ENCODE results near the gene DNER.
"Not testable (repeated sequence)": the region's sequence is repeated elsewhere in the genome, so short reads cannot be mapped to it uniquely, and the experiment has no call there.

Gene DNER

DNA sequence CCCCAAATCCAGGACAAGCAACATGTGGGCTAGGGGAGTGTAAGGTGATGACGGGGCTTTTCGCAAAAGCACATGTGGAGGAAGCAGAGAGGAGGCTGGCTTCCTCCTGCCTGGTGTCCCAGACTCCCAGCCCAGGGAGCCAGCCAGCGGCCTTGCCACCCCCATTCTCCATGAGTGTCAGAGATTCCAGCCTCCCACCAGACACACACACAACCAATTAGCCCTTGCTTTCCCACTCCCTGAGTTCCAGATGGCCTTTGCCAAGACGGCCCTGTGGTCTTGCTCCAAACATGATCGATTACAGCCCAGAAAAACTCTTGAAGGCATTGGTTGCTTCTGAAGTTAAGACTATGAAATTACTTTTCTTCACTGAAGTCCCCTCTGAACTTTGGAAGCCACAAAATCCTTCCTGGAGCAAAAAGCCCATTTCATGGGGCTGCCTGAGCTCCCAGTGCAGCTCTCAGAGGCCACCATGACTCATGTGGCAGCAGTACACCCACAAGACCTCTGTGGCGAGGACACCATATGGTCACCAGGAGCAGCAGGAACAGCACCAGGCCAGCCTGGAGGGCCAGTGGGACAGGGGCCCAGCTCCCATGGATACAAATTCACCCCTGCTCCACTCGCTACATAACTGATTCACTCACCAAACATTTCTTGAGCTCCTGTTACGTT, 374.1 kb downstream of the DNER start:
- Histone ChIP-seq H3K27me3 (ENCODE audit: control insufficient read depth, insufficient read depth, low read length) (no peaks in the 10 kb centered on the region), H3K27ac (no peak overlapping the region), H3K9ac (no peak overlapping the region), H3K4me2 (ENCODE audit: low read length) (no peak overlapping the region), H3K4me1 (no peaks in the 10 kb centered on the region), H3K36me3 (ENCODE audit: control insufficient read depth, insufficient read depth, low read length) (no peaks in the 10 kb centered on the region), H2AFZ (no peak overlapping the region), H3K4me3 (ENCODE audit: low read depth, low read length) (no peak overlapping the region), H3K79me2 (no peaks in the 10 kb centered on the region), H3K9me3 (ENCODE audit: control insufficient read depth, low read length) (no peaks in the 10 kb centered on the region)
- TF ChIP-seq, protein P1, sequence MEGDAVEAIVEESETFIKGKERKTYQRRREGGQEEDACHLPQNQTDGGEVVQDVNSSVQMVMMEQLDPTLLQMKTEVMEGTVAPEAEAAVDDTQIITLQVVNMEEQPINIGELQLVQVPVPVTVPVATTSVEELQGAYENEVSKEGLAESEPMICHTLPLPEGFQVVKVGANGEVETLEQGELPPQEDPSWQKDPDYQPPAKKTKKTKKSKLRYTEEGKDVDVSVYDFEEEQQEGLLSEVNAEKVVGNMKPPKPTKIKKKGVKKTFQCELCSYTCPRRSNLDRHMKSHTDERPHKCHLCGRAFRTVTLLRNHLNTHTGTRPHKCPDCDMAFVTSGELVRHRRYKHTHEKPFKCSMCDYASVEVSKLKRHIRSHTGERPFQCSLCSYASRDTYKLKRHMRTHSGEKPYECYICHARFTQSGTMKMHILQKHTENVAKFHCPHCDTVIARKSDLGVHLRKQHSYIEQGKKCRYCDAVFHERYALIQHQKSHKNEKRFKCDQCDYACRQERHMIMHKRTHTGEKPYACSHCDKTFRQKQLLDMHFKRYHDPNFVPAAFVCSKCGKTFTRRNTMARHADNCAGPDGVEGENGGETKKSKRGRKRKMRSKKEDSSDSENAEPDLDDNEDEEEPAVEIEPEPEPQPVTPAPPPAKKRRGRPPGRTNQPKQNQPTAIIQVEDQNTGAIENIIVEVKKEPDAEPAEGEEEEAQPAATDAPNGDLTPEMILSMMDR (IDR thresholded peaks at IDR 0.05) = no peak

DNA sequence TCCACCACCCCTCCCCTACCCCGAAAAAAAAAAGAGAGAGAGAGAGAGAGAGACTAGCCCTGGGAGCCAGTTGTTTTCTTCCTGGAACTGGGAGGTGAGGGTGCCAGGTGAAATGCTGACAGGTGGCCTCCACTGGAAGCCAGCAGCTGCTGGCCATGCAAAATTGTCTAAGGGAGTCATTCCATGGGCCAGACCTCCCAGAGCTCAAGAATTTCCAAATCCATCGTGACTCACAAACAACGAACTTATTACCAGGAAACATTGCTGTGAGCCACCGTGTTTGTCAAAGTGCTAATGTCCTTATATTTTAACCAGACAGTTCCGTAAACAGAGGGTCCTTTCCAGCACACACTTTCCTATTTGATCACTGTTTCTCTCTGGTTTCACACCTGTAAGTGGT, 374.7 kb downstream of the DNER start:
- TF ChIP-seq, protein P1 (IDR thresholded peaks at IDR 0.05) = no peak
- H3K4me3 ChIP-seq (ENCODE audit: low read depth, low read length) = no peak overlapping the region
- no peak overlapping the region for H3K27ac ChIP-seq
- no peaks in the 10 kb centered on the region for H3K27me3 ChIP-seq (ENCODE audit: control insufficient read depth, insufficient read depth, low read length)
- H3K9ac ChIP-seq = no peak overlapping the region
- no peak overlapping the region for H2AFZ ChIP-seq
- H3K4me2 ChIP-seq (ENCODE audit: low read length) = no peak overlapping the region
- no peaks in the 10 kb centered on the region for H3K79me2 ChIP-seq
- no peaks in the 10 kb centered on the region for H3K36me3 ChIP-seq (ENCODE audit: control insufficient read depth, insufficient read depth, low read length)
- H3K9me3 ChIP-seq (ENCODE audit: control insufficient read depth, low read length) = no peaks in the 10 kb centered on the region
- H3K4me1 ChIP-seq = no peaks in the 10 kb centered on the region

DNA sequence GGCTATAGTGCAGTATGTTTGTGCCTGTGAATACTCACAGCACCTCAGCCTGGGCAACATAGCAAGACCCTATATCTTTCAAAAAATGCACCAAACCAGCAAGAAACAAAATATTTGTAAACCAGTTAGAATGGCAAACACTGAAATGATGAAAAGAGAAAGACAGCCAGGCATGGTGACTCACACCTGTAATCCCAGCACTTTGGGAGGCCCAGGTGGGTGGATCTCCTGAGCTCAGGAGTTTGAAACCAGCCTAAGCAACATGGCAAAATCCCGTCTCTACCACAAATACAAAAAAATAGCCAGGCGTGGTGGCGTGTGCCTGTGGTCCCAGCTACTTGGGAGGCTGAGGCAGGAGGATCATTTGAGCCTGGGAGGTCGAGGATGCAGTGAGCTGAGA, 375.2 kb downstream of the DNER start:
- H3K4me1 ChIP-seq; H3K4me3 ChIP-seq (ENCODE audit: low read depth, low read length); H3K4me2 ChIP-seq (ENCODE audit: low read length); H3K79me2 ChIP-seq; H3K36me3 ChIP-seq (ENCODE audit: control insufficient read depth, insufficient read depth, low read length); H3K27me3 ChIP-seq (ENCODE audit: control insufficient read depth, insufficient read depth, low read length); H3K27ac ChIP-seq; H3K9me3 ChIP-seq (ENCODE audit: control insufficient read depth, low read length); H2AFZ ChIP-seq; H3K9ac ChIP-seq: not testable (repeated sequence)

DNA sequence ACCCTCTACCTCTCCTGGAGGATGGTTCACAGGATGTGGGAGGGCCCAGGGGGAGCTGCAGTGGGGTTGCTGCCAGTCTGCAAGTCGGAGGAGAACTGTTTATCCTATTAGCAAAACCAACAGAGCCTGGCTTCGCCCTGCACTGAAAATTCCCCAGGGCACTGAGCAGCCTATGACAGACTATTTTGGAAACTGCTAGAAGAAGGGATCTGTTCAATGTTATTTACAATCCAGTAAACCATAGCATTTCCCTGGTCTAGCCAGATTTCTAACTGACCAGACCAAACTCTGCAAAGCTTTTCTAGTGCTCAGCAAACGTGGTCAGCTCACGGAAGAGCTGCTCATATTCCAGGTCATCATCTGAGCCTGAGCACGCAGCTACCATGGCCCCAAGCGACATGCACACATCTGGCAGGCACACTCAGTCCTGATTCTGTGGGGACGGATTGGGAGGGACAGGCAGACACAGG, 378.4 kb downstream of the DNER start:
- Histone ChIP-seq H3K27ac (no peak overlapping the region), H3K4me2 (ENCODE audit: low read length) (no peak overlapping the region), H2AFZ (no peak overlapping the region), H3K4me3 (ENCODE audit: low read depth, low read length) (no peak overlapping the region), H3K36me3 (ENCODE audit: control insufficient read depth, insufficient read depth, low read length) (no peaks in the 10 kb centered on the region), H3K4me1 (no peaks in the 10 kb centered on the region), H3K9me3 (ENCODE audit: control insufficient read depth, low read length) (no peaks in the 10 kb centered on the region), H3K9ac (no peak overlapping the region), H3K27me3 (ENCODE audit: control insufficient read depth, insufficient read depth, low read length) (no peaks in the 10 kb centered on the region), H3K79me2 (no peaks in the 10 kb centered on the region)
- TF ChIP-seq, protein P1 (IDR thresholded peaks at IDR 0.05) = no peak

DNA sequence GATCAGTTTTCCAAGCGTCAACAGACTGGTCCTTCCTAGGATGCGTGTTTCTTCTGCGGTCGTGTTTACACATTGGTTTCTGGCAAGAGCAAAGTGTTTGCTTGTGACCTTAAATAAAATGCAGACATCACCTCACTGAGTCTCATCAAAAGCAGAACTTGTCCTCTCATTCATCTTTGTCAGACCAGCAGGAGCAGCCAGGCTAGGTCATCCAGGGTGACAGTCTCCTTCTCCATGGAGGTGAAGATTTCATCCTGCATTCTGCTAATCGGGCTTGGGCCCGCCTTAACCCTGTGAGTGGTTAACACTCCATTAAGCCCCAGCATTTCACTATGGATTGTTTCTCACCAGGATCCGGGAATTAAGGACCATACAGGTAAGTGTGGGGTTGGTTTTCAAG, 379.0 kb downstream of the DNER start:
- Histone ChIP-seq H3K9me3 (ENCODE audit: control insufficient read depth, low read length) (no peaks in the 10 kb centered on the region), H3K4me1 (no peaks in the 10 kb centered on the region), H3K9ac (no peak overlapping the region), H3K27ac (no peak overlapping the region), H3K36me3 (ENCODE audit: control insufficient read depth, insufficient read depth, low read length) (no peaks in the 10 kb centered on the region), H3K4me3 (ENCODE audit: low read depth, low read length) (no peak overlapping the region), H3K79me2 (no peaks in the 10 kb centered on the region), H3K4me2 (ENCODE audit: low read length) (no peak overlapping the region), H2AFZ (no peak overlapping the region), H3K27me3 (ENCODE audit: control insufficient read depth, insufficient read depth, low read length) (no peaks in the 10 kb centered on the region)
- TF ChIP-seq, protein P1 (IDR thresholded peaks at IDR 0.05) = no peak
